HG03103 (cell line): Measurements from ENCODE around the gene DHRS3.
"Not testable (repeated sequence)": the region's sequence is repeated elsewhere in the genome, so short reads cannot be mapped to it uniquely, and the experiment has no call there.

Experiments
- ATAC-seq: cut with Tn5 transposase; IDR thresholded peaks from one replicate; pipeline ENCODE4 v1.9.1; 2021; ENCODE audit warnings: low read depth; ENCODE audit not compliant: unreplicated experiment

DHRS3 gene, protein sequence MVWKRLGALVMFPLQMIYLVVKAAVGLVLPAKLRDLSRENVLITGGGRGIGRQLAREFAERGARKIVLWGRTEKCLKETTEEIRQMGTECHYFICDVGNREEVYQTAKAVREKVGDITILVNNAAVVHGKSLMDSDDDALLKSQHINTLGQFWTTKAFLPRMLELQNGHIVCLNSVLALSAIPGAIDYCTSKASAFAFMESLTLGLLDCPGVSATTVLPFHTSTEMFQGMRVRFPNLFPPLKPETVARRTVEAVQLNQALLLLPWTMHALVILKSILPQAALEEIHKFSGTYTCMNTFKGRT

DNA sequence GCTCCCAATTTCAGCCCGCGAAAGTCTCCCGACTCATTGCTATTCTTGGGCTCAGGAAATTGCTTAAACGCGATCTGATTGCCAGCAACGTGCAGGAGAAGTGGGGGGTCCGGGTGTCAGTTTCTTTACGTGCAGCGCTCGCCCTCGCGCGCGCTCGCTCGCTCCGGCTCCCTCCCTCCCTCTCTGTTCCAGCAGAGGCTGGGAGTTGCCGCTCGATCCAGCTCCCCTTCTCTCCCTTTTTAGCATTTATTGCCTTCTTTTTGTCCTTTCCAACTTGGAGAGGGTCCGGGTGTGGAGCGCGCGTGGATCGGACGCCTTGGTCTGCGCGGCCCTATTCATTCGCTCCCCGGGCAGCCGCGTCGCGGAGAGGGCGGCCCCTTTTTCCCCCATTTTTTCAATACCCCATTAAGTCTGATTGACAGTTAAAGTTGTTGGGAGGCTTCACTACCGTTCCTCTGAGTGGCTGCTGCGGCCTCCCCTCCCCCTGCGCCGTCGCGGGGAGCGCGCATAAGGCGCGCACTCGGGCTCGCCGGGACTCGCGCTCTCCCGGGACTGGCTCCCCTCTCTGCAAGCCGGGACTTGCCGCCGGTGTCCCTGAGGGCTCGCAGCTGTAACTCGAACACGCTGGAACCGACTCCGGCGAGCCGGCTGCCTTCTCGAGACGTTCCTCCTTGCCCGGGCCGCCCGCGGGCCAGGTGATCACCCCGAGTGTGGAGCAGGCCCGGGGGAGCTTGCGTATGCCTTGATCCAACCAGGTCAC lies at the start of gene DHRS3:
Gene DHRS3, minus strand, starts transcription at position 310 of the 760 bp plus-strand sequence. CDS start 862 bp downstream, outside the sequence.
- no peak for ATAC-seq

DNA sequence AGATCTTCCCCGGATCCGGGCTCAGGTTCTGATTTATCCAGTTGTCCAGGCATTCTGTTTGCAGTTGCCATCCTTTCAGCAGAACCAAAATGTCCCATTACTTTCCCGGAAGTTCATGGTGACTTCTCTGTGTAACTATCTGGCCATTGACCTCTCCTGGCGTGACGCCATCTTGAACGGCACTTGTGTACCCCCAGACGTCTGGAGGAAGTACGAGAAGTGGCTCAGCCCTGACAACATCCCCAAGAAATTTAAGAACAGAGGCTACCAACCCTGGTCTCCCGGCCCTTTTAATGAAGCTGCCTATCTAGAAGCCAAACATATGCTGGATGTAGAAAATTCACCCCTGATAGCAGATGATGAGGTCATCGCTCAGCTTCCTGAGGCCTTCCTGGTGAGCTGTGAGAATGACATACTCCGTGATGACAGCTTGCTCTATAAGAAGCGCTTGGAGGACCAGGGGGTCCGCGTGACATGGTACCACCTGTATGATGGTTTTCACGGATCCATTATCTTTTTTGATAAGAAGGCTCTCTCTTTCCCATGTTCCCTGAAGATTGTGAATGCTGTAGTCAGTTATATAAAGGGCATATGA lies 48.2 kb upstream of the DHRS3 start:
- ATAC-seq, result no peak

DNA sequence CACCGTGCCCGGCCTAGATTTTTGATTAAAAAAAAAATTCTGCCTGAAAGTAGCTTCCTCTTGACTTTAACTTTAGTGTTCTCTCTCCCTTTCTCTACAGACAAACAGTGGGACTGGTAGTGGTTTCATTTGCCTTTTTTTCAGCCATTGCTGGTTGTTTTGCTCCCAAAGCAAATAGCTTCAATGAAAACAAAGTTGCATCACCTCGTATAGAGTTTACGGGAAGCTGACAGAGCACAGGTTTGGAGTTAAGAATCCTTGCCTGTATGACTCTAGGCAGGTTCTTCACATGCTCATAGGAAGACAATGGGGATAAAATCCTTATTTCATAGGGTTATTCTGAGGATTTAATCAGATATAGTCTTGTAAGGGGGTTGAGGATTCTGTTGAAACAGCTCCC lies 47.5 kb upstream of the DHRS3 start:
- ATAC-seq, result no peak

DNA sequence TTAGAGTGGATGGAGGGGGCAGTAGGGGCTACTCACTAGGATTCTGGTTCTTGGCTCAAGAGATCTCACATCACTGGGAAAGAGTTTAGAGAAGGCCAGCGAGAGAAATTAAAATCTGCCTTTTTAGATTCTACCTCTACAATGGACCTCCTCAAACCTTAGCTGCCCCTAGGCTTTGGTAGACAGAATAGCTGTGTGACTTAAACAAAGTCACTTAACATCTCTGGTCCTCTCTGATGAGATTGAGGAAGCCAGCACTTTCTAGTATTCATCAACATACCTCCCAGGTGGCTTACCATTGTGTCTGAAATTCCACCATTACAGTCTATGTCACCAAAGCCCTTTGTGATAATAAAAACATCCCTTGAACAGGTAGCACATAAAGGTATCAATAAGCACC lies 44.5 kb upstream of the DHRS3 start:
- no peak for ATAC-seq

DNA sequence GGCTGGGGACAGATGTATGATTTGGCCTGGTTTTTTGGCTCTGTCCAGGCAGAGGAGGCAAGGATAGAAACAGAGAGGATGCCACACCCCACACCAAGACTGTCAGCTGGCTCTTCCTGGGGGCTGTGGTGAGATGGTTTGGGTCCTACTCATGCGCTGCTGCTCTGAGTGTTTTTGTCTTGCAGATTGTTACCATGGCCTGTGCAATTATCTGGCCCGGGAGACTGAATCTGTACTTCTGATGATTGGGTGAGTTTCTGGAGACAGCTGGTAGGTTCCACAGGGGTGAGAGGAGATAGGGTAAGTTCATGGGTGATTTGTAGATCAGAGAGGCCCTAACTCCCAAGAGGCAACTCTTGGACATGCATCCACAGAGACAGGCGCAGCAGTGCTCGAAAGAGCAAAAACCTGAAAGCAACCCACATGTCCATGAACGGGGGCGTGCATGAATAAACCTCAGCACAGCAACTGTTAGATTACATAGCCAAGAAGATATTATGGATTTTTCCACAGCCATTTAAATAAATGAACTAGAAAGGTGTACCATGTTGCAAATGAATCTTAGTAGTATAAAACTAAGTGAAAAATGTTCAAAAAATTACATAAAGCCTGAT lies 43.7 kb upstream of the DHRS3 start:
- no peak for ATAC-seq

DNA sequence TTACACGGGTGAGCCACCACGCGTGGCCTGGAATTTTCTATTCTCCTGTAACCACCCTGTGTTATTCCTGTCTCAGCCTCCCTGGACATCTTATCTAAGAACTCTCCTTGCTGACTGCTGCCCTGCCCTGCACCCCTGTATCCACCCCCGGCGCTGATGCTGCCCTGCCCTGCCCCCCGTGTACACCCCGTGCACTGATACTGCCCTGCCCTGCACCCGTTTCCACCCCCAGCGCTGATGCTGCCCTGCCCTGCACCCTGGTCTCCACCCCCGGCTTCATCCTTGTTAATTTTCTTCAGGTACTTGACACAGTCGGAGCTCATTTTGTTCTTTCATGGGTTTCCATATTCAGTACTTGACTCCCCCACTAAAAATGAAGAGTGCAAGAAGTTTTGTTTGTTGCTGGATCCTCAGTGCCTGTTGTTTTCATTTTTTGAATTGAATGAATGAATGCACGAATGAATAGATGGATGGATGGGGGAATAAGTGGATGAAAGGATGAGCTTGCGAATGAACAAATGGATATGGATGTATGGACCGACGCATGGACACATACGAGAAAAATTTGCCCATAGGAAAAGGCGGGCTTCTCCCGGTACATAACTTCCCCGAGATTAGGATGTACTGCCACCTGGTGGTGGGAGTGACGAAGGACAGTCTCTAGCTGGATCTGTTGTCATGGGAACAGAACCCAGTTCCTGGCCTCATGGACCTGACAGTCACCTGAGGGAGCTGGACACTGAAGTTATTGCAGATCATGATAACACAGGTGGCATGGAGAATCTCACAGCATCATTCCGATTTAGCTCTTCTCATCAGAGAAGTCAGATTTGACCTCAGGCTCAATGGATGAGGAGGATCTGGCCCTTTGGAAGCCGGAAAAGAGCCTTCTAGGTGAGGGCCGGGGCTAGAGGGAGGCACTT lies 40.8 kb upstream of the DHRS3 start:
- ATAC-seq, result no peak

DNA sequence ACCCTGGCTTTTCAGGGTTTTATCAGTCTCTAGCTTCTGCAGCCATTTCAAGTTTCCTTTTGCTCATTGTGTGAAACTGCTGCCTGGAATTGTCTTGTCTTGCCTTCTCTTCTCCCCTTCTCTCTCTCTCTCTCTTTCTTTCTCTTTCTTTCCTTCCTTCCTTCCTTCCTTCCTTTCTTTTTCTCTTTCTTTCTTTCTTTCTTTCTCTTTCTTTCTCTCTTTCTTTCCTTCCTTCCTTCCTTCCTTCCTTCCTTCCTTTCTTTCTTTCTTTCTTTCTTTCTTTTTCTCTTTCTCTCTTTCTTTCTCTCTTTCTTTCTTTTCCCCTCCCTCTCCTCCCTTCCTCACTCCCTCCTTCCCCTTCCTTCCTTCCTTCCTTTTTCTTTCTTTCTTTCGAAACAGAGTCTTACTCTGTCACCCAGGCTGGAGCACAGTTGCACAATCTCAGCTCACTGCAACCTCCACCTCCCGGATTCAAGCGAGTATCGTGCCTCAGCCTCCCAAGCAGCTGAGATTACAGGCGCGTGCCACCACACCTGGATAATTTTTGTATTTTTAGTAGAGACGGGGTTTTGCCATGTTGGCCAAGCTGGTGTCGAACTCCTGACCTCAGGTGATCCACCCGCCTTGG lies 40.0 kb upstream of the DHRS3 start:
- ATAC-seq, result not testable (repeated sequence)

DNA sequence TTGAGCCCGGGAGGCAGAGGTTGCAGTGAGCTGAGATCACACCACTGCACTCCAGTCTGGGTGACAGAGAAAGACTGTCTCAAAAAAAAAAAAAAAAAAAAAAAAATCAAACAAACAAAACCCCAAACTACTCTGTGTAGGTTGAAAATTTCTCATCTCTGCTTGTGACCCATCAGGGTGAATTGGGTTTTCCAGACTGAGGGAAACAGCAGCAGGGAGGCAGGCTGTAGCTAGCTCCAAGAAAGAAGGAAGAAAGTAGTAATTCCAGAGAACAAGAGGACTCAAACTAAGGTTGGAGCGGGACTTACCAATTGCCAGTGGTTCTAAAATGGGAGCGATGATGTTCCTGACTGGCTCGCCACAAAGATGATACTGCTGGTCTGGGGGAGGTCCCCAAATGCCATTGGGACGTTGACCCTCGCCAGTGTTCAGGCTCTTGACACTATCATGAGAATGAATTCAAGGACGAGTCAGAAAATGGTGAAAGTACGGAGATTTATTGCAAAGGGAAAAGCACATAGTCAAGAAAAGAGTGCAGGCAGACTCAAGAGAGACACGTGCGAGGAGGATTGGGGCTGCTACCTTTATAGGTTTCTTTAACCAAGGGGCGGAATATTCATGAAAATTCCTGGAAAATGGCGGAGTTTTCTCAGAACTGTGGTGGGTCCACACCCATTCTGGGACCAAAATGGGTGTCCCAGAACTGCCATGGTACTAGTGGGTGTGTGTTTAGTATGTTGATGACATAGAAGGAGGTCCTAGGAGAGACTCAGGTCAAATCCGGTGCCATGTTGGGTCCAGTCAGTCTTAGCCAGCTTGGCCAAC lies 39.3 kb upstream of the DHRS3 start:
- no peak for ATAC-seq

DNA sequence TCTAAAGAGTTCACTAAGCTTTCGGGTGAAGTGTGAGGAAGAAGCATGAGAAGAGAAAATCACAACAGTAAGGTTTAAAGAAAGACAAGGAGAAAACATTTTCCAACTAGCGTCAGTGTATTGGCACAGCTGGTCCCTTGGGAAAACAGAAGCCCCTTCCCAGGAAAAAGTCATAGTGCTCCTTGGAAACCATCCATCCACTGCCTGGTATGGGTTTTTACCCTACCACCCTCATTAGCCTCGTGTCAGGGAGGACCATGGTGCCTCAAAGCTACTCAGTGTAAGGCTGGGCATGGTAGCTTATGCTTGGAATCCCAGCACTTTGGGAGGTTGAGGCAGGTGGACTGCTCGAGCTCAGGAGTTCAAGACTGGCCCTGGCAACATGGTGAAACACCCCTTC lies 38.6 kb upstream of the DHRS3 start:
- ATAC-seq, result no peak

DNA sequence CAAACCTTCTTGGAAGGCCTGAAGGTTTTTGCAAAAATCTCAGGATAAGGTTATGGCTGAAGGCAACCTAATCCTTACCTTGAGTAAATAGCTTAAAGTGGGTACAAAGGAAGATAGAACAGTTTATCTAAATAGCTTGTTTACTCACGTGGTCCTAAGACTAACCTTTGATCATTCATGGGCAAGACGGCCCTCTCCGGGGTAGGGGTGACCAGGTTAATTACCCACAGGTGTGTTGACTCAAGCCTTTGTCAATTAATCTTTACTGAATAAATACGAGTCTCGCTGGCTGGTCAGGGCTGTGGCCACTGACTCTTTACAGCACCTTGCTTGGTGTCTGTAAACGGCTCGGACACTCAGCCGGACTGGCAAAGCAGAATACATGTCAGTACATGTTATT lies 36.6 kb upstream of the DHRS3 start:
- no peak for ATAC-seq

DNA sequence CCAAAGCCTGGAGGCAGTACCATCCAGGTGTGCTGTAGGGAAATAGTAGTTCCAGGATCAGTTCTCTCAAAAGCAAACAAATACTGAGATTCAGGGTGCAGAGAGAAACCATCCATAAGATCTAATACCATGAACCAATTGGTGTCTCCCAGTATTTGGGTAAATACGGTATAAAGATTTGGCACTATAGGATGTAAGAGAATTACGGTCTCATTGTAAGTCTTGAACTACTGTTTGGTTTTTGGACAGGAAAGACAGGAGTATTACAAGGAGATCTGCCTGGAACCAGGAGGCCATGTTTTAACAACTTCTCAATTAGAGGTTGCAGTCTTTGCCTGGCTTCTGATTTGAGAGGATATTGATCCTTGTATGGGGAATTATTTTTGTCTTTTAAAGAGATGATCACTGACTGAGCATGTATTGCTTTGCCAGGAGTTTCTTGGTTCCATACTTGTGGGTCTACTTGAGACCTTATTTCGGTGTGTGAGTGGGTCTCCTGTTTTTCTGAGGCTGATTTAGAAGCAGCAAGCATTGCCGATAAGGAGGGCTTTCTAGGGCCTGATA lies 36.1 kb upstream of the DHRS3 start:
- no peak for ATAC-seq

DNA sequence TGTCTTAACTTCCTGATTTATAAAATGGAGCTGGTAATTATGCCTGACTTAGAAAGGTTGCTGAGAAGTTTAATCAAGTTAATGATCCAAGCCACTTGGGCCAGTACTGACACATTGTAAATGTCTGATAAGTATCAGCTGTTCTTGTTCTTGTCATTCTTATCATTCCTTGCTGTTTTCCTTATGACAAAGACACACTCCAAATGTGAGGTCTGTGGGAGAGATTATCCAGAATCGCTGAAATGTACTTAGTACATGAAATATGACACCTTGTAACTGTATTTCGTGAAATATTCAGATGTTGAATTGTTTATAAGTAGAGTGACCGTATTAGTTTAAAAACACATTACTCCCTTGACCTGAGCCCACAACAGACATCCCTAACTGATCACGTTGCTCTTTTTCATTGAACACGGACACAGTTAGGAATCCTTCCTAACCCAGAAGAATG lies 32.0 kb upstream of the DHRS3 start:
- ATAC-seq, result no peak

DNA sequence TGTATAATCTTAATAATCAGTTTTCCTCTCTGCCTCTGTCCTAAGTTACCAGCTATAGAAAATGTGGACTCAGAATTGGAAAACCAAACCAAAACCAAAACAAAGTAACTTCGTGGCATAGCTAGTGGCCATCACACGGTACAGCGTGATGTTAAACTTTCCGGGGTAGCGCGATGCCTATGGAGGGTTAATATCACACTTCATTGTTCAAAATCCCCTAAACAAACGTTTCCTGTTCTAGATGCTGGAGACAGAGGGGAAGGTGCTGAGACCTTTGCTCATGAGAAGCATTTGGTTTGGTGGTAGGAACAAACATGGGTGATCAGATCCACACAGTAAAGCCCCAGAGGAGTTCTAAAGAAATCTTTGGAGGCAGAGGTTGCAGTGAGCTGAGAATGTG lies 30.7 kb upstream of the DHRS3 start:
- ATAC-seq, result no peak

DNA sequence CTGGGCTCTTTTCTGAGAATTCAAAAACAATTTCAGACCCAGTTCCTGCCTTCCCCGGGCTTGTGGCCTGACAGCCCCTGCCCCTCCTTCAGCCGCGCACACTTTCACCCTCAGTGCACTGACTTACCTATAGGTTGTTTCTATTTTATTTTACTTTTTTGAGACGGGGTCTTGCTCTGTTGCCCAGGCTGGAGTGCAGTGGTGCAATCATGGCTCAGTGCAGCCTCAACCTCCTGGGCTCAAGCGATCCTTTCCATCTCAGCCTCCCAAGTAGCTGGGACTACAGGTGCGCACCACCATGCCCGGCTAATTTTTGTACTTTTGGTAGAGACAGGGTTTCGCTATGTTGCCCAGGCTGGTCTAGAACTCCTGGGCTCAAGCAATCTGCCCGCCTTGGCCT lies 27.4 kb upstream of the DHRS3 start:
- ATAC-seq, result not testable (repeated sequence)

DNA sequence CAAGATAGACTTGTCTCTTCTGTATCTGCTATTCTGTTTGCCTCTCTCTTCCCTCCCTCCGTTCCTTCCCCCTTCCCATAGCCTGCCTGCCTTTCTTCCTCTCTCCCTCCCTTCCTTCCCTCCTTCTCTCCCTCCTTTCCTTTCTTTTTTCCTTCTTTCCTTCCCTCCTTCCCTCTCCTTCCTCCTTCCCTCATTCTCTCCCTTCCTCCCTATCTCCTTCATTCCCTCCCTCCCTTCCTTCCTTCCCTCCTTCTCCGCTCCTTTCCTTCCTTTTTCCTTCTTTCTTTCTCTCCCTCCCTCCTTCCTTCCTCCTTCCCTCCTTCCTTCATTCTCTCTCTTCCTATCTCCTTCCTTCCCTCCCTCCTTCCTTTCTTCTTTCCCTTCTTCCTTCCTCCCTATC lies 26.8 kb upstream of the DHRS3 start:
- ATAC-seq, result no peak

DNA sequence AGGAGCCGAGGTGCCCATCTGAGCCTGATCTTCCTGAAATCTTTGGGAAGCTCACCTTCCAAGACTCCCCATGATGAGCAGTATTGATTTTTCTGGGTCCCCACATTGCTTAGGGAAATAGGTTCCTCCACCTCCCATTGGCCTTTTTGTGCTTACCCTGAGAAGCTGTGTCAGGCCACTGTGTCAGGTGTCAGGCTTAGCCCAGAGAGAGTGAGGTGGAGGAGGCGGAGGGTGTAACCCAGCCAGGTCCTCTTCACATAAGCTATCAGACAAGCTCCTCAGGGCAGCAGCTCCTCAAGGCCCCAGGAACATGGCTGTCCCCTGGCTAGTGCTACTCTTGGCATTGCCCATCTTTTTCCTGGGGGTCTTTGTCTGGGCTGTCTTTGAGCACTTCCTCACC lies 26.2 kb upstream of the DHRS3 start:
- no peak for ATAC-seq

DNA sequence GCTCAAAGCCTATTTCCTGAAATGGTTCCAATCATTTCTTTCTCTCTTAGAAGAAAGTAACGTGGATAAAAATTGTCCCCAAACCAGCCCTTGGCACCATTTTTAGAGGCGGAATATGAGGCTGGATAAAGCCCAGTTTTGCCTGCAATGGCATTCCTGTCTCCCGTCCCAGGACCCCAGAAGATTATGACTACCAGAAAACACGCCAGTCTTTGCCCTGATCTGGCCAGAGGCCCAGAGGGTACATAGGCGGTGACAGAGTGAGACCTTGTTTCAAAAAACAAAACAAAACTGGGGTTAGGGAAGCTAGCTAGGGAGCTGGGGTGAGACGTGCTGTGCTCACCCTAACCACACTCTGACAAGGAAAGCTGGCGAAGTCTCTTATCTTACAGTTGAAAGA lies 25.8 kb upstream of the DHRS3 start, which contains the start of gene AADACL4:
Gene AADACL4, plus strand, starts transcription at position 301 of the 400 bp plus-strand sequence. CDS start 462 bp downstream, outside the sequence.
- no peak for ATAC-seq

DNA sequence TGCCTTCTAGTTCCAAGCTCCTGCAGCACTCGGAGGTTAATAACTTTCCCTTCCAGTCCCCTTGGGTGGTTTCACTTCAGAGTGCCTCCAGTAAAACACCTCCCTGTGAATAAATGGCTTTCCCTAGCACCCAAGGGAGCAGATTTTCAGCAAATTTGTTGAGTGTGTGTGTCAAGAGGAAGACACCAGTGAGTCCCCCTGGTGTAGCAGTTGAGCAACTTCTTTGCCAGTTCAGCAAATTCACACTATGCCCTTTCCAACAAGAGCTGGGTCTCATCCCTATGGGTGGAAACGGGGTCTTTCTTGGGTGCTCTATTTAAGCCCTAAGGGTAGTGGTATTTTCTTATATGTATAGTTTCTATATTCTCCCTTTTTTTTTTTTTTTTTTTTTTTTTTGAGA lies 25.1 kb upstream of the DHRS3 start:
- no peak for ATAC-seq

DNA sequence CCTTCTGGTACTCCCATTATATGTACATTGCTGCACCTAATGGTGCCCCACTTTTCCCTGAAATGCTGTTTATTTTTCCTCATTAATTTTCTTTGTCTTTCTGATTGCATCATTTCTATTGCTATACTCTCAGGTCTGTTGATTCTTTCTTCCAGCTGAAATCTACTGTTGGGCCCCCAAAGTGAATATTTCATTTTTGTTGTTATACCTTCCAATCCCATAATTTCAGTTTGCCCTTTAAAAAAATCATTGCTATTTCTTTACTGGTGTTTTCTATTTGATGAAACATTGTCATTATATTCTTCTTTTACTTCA lies 22.9 kb upstream of the DHRS3 start:
- no peak for ATAC-seq
